22Rv1 (cell line): ENCODE results near the gene RHBDD1.

Source experiments
- H3K27ac ChIP-seq: fragments of 450-650 bp; 2 replicates; pipeline ENCODE4 v1.5.1; 2017
- ZFX ChIP-seq: fragments of 450-650 bp; IDR thresholded peaks from 2 replicates; pipeline ENCODE4 v1.6.1; 2017; ENCODE audit warnings: antibody characterized with exemption, borderline replicate concordance
- TF ChIP-seq, protein P1 (sequence below): fragments of 450-650 bp; IDR thresholded peaks from 2 replicates; pipeline ENCODE4 v1.5.1; 2017; ENCODE audit warnings: mild to moderate bottlenecking

RHBDD1 gene

DNA sequence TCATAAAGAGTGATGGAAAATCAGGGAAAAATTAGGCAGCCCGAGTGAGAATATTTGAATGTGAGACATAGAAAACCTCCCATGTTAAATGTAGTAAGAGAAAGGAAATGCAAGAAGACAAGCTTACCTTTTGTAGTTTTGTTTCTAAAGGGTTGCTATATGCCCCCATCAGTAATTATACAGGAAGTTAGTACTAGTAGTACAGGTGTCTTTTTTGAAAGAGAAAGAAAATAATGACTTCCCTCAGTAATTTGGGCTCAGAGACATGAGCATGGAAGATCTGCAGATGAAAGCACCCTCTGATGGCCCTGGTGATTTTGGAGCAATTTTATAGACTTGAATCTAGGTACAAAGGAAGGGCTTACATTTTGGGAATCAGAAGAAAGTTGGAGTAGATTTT lies 80.8 kb downstream of the RHBDD1 start:
- H3K27ac ChIP-seq = no peak overlapping the region
- TF ChIP-seq, protein P1, sequence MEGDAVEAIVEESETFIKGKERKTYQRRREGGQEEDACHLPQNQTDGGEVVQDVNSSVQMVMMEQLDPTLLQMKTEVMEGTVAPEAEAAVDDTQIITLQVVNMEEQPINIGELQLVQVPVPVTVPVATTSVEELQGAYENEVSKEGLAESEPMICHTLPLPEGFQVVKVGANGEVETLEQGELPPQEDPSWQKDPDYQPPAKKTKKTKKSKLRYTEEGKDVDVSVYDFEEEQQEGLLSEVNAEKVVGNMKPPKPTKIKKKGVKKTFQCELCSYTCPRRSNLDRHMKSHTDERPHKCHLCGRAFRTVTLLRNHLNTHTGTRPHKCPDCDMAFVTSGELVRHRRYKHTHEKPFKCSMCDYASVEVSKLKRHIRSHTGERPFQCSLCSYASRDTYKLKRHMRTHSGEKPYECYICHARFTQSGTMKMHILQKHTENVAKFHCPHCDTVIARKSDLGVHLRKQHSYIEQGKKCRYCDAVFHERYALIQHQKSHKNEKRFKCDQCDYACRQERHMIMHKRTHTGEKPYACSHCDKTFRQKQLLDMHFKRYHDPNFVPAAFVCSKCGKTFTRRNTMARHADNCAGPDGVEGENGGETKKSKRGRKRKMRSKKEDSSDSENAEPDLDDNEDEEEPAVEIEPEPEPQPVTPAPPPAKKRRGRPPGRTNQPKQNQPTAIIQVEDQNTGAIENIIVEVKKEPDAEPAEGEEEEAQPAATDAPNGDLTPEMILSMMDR = no peak
- TF ChIP-seq ZFX = no peak

DNA sequence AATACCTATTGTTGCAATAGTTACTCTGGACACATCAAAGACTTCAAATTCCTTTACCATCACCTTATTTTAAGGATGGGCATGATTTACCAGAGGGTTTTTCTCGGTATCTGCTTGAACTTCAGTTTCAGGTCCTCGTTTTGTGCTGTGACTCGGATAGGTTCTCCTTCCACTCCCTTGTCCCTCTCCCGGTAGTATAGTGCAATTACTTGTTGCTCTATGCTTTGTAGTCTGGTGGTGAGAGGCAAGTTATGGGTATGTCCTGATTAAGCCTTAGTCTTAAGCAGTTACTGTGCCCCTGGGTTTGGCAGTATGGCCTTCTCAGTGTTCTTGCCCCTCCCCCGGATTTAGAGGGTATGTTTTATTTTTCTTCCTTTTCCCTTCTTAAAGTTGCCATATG lies 96.6 kb downstream of the RHBDD1 start:
- TF ChIP-seq, protein P1 = no peak
- no peak for TF ChIP-seq ZFX
- no peak overlapping the region for H3K27ac ChIP-seq

DNA sequence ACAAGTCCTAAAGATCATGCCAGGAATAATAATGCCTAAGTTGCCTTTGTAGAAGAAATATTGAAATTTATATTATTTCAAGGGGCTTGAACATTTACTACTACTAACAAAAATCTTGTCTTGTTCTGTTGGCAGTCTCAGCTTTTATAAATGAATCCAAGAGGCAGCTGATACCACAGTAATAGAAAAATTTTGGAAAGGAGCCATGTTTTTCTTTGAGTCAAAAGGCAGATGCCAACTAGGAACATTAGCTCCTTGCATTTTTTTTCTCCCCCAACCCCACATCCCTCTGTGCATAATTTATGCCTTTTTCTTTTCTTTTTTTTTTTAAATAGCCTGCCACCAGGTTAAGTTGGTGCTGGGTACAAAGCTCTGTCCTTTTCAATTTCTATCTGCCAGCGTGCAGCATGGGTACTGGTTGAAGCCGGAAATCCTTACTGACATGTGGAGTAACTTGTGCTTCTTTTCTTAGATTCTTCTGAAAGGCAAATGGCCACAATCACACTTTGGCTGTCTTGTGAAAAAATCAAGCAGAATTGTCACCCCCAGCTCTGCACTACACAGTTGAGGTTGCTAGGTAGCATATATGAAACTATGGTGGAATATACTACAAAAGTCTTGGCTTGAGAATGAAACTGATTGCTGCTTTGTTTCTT lies 98.8 kb downstream of the RHBDD1 start:
- H3K27ac ChIP-seq = no peak overlapping the region
- TF ChIP-seq ZFX = no peak
- TF ChIP-seq, protein P1 = no peak

DNA sequence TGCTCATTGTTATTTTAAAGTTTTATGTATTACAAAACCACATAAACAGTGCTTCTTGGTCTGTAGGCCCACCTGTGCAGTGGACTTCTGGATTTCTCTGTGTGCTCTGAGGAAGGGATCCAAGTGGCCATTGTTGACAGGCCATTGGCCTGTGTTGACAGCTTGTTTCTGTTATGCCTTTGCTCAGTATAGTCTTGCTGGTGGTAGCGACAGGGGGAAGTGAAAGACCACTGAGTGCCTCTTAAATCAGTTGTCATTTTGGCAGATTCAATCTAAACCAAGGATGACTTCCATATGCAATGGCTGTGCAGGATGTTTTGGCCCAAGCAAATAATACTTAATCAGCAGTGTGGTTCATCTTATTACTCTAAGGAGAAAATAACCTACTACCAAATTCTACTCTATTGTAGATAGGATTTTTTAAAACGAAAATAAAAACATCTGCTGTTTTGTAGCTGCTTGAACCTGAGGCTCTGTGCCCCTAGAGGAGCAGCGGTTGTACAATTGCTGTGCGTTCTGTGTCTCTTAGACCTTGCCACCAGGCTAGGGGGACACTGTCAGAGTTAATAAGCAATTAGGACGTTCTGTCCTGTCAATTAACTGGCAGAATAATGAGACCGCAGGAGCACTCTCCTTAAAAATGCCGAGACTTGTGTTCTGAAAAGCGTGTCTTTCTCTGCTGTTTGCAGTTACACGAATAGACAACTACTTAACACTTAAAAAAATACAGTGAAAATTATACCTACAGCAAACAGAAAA lies 108.2 kb downstream of the RHBDD1 start:
- TF ChIP-seq, protein P1 = no peak
- no peak for TF ChIP-seq ZFX
- no peak overlapping the region for H3K27ac ChIP-seq

DNA sequence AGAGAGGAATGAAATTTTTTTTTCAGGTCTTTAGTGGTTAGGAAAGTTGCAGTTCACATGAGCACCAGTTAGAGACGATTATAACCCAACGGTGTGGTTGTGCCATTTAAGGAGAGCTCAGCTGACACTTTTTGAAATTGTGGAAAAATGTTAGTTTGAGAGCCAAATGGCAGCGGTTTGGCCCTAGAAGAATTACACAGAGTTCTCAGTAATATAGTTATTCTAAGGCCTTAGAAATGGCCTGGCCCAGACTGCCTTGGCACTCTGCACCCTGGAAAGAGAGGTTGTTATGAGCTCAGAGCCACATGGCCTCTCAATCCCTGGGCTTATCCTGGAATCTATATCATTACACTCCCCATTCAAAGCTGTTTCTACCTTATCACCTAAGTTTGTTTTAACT lies 117.4 kb downstream of the RHBDD1 start:
- H3K27ac ChIP-seq = no peak overlapping the region
- no peak for TF ChIP-seq ZFX
- TF ChIP-seq, protein P1 = no peak

DNA sequence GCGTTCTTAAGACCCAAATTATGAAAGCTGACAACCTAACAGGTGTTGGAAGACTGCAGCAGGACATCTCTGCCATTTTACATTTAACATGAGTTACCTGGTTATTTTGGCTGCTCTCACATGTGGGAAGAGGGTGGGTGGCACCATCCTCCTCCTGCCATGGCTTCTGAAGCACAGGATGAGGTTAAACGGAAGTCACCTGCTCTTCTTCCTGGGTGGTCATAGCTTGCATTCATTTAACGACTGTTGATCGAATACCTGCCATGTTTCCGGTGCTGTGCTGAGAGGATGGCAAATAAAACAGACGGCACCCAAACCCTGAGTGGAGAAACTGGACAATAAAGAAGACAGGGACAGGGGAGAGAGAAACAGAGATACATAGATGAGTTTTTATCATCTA lies 118.0 kb downstream of the RHBDD1 start:
- no peak for TF ChIP-seq ZFX
- TF ChIP-seq, protein P1 = no peak
- H3K27ac ChIP-seq = no peak overlapping the region

DNA sequence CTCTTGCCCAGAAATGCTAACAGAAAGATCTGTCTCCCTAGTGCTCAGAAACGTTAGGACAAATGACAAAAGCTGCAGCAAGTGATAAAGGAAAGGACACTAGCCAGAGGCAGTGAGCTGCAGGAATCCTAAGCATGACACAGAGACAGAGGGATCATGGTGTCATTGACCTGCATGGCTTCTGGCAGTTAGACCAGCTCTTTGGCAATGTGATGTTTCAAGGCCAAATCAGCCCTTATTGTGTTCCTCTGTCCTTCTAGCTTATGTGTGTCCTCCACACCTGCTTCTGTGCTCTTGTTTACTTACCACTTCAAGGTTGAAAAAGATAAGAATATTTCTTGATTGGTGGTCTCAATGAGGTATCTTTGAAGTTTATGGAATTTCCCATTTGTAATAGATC lies 120.8 kb downstream of the RHBDD1 start:
- no peak overlapping the region for H3K27ac ChIP-seq
- no peak for TF ChIP-seq ZFX
- TF ChIP-seq, protein P1 = no peak
